HepG2 (cell line): ENCODE measurements around the gene ARHGAP26. TPM values are rescaled to one million over a fixed set of nuclear protein-coding genes. Genes with fewer than 3 reads are reported as not detected.

Source experiments
- IKZF1 ChIP-seq: fragments of 450-650 bp; IDR thresholded peaks from 2 replicates; pipeline ENCODE4 v1.7.1; 2016
- KLF9 ChIP-seq: IDR thresholded peaks from 2 replicates; pipeline ENCODE4 v1.6.1; 2016; ENCODE audit warnings: low read depth
- MTA3 ChIP-seq: sonication (generic); formaldehyde crosslinking; IDR thresholded peaks from 2 replicates; pipeline ENCODE4 v1.4.0; 2020; ENCODE audit warnings: missing genetic modification reagents
- NR2C2 ChIP-seq: sonication (generic); formaldehyde crosslinking; IDR thresholded peaks from 2 replicates; pipeline ENCODE4 v1.4.0; 2020; ENCODE audit warnings: missing genetic modification reagents, mild to moderate bottlenecking, moderate library complexity, borderline replicate concordance
- polyA plus RNA-seq, 8 experiments: library from polyadenylated mRNA; depleted of rRNA in 3 of 8; stranded (reverse) in 7 of 8; unstranded in 1 of 8; fragments of >200 nt; fragmentation: Illumina TruSeq in 4 of 8; extraction: Trizol in 4 of 8; gene quantifications; 2 replicates each; pipeline versions ENCODE4 v1.2.1 to v1.2.3, GENCODE V29; 2011 to 2016; ENCODE audit warnings: low read depth in 4 of 8, missing spikeins in 1 of 8, mixed read lengths in 1 of 8; ENCODE audit not compliant: insufficient read depth in 1 of 8
- total RNA-seq, 5 experiments: library from RNA; depleted of rRNA; stranded (reverse); fragments of >200 nt; fragmentation: Illumina TruSeq; extraction: Trizol; gene quantifications; 2 replicates each; pipeline ENCODE4 v1.2.3, GENCODE V29; 2016; ENCODE audit warnings: low read depth in 1 of 5
- TF ChIP-seq, protein P1 (sequence below): sonication (generic); formaldehyde crosslinking; IDR thresholded peaks from 2 replicates; pipeline ENCODE4 v1.4.0; 2020; ENCODE audit warnings: mild to moderate bottlenecking, missing genetic modification reagents
- TF ChIP-seq, protein P2 (sequence below): IDR thresholded peaks from 2 replicates; pipeline ENCODE4 v1.6.1; 2012; ENCODE audit warnings: low read length, improper control_type of control experiment

ARHGAP26 gene
- total and polyA plus RNA-seq, 2 of the 13 experiments (the other 11 are each of a cell fraction or from before 2014, with no cell fraction given) = 9.6 to 18.2 TPM

DNA sequence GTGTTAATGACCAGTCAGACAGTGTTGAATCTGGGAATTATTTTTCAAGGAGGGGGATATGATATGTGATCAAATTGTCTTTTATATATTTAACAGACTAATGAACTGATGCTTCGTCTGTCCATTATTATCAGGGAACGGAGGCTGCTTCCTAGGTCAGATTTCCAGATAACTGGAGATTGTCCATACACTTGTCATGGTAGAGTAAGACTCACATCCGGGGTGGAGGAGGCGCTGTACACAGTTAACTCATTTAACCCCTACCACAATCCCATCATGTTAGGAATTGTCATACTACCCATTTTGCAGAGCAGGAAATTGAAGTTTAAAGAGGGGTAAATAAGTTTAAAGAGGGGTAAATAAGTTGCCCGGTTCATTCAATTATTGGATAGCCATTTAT, 55.9 kb downstream of the ARHGAP26 start (continued):
- TF ChIP-seq, protein P1, sequence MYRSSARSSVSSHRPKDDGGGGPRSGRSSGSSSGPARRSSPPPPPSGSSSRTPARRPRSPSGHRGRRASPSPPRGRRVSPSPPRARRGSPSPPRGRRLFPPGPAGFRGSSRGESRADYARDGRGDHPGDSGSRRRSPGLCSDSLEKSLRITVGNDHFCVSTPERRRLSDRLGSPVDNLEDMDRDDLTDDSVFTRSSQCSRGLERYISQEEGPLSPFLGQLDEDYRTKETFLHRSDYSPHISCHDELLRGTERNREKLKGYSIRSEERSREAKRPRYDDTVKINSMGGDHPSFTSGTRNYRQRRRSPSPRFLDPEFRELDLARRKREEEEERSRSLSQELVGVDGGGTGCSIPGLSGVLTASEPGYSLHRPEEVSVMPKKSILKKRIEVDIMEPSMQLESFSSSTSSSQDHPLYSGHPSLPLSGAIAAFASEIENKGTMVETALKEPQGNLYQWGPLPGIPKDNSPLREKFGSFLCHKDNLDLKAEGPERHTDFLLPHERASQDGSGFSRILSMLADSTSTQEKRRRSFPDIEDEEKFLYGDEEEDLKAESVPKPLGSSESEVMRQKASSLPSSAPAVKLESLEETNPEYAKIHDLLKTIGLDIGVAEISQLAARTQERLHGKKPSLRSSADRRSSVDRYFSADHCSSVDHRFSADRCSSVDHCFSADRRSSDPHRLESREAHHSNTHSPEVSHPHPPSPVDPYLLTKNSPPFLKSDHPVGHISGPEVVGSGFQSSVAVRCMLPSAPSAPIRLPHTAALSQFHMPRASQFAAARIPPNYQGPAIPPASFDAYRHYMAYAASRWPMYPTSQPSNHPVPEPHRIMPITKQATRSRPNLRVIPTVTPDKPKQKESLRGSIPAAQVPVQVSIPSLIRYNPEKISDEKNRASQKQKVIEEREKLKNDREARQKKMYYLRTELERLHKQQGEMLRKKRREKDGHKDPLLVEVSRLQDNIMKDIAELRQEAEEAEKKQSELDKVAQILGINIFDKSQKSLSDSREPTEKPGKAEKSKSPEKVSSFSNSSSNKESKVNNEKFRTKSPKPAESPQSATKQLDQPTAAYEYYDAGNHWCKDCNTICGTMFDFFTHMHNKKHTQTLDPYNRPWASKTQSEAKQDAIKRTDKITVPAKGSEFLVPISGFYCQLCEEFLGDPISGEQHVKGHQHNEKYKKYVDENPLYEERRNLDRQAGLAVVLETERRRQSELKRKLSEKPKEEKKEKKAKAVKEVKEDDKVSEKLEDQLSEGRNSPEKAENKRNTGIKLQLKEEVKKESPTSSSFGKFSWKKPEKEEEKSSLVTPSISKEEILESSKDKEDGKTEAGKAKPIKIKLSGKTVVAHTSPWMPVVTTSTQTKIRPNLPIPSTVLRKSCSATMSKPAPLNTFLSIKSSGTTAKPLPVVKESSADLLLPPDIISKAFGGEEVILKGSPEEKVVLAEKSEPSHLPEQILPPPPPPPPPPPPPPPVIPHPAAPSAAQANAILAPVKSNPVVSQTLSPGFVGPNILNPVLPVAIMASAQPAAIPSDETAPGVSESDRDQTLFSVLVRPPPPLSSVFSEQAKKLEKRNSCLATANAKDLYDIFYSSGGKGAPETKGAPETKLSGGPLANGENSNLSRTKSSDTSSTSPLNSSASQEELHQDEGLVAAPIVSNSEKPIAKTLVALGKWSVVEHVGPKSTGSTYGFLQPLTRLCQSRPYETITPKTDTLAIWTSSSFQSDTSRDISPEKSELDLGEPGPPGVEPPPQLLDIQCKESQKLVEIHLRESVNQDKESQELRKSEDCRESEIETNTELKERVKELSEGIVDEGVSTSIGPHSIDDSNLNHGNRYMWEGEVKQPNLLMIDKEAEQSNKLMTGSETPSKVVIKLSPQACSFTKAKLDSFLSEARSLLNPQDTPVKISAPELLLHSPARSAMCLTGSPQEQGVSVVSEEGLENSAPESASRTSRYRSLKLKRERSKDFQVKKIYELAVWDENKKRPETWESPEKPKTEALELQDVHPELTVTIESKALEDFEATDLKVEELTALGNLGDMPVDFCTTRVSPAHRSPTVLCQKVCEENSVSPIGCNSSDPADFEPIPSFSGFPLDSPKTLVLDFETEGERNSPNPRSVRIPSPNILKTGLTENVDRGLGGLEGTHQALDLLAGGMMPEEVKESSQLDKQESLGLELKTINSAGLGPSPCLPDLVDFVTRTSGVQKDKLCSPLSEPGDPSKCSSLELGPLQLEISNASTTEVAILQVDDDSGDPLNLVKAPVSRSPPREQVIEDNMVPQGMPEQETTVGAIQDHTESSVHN = no peak
- no peak for TF ChIP-seq MTA3 (CRISPR knock-in tag)
- TF ChIP-seq, protein P2, sequence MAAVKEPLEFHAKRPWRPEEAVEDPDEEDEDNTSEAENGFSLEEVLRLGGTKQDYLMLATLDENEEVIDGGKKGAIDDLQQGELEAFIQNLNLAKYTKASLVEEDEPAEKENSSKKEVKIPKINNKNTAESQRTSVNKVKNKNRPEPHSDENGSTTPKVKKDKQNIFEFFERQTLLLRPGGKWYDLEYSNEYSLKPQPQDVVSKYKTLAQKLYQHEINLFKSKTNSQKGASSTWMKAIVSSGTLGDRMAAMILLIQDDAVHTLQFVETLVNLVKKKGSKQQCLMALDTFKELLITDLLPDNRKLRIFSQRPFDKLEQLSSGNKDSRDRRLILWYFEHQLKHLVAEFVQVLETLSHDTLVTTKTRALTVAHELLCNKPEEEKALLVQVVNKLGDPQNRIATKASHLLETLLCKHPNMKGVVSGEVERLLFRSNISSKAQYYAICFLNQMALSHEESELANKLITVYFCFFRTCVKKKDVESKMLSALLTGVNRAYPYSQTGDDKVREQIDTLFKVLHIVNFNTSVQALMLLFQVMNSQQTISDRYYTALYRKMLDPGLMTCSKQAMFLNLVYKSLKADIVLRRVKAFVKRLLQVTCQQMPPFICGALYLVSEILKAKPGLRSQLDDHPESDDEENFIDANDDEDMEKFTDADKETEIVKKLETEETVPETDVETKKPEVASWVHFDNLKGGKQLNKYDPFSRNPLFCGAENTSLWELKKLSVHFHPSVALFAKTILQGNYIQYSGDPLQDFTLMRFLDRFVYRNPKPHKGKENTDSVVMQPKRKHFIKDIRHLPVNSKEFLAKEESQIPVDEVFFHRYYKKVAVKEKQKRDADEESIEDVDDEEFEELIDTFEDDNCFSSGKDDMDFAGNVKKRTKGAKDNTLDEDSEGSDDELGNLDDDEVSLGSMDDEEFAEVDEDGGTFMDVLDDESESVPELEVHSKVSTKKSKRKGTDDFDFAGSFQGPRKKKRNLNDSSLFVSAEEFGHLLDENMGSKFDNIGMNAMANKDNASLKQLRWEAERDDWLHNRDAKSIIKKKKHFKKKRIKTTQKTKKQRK = no peak
- TF ChIP-seq NR2C2 (CRISPR knock-in tag) = no peak
- TF ChIP-seq KLF9 (CRISPR knock-in tag) = no peak
- no peak for TF ChIP-seq IKZF1
- TF ChIP-seq, all 625 proteins: peak for 0
